Right renal pelvis (tissue), 4 donors: ENCODE results near the gene IL3. TPM values are rescaled to one million over a fixed set of nuclear protein-coding genes. Genes with fewer than 3 reads are reported as not detected.

Experiments
- DNase-seq, 4 donors: peaks; one replicate each; pipeline ENCODE4 v3.0.0-alpha.2; 2013; ENCODE audit warnings: low read depth in 4 of 4, low spot score in 3 of 4, missing footprints in 1 of 4
- polyA plus RNA-seq, 4 donors: library from polyadenylated mRNA; unstranded; fragments of 120-200 nt; gene quantifications; one replicate each; pipeline ENCODE4 v1.2.1, GENCODE V29; 2013; ENCODE audit not compliant: insufficient read length in 4 of 4

IL3 gene
- polyA plus RNA-seq, 4 donors = not detected

DNA sequence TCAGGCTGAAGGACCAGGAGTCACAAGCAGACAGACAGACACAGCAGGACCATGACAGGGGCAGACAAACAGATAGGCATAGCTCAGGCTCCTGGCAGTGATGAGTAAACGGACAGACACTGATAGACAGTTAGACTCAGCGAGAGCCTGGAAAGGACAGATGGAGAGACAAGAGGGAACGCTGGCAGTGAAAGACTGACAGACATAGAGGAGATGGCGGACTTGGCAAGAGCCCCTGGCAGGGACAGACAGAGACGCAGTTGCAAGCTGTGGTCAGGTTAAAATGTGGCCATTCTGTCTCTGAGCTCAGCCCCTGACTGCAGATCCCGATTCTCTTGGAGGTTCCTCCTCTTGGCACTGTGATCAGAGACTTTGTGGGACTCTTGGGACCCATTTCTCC, 26.7 kb downstream of the IL3 start:
- DNase-seq = no peak

DNA sequence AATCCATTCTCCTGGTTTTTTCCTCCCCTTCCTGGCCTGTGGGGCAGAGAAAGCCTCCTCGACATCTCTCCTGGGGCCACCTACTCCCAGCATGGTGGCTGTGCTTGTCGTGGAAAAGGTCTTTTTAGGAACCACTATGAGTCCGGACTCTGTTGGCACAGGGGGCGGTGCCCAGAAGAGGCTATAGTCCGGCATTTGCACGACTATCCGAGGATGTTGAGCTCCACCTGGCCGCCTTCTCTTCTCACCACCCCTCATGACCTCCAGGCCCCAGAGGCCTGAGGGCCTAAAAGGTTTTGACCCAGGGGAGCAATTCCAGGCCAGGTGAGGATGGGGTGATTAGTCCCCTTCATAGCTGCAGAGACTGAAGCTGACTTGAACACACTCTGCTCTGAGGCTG, 27.2 kb downstream of the IL3 start:
- DNase-seq = no peak

DNA sequence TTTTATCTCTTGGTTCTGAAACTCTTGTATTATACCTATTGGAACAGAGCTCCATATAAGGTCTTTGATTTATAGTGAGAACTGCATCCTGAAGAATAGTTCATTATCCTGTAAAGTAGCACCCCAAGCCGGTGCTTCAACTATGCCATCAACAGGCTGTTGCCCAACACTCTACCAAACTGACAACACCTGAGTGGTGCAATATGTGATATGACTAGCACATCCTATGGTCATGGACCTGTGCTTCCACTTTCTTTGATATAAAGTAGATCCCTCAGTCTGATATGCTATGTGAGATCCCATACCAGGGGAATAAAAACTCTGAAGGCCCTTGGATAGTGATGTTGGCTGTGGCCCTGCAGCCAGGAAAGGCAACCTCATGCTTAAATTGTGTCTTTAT, 28.9 kb downstream of the IL3 start:
- DNase-seq = no peak

DNA sequence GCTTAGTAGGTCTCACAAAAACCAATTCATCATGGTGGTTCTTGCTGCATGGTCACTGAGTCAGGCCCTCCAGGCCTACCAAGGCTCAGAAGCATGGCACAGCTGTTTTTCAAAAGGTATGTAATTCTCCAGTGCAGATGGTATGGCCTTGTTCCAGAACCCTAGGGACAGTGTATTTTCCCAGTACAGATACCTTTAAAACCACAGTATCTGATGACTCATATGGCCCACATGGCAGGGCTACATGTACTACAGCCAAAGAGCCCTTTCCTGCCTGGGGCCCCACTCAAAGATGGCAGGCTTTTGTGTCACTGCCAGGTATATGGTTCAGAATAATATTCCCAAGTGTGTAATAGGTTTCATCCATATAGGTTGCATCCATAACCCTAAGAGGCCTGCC, 29.7 kb downstream of the IL3 start:
- DNase-seq = no peak

DNA sequence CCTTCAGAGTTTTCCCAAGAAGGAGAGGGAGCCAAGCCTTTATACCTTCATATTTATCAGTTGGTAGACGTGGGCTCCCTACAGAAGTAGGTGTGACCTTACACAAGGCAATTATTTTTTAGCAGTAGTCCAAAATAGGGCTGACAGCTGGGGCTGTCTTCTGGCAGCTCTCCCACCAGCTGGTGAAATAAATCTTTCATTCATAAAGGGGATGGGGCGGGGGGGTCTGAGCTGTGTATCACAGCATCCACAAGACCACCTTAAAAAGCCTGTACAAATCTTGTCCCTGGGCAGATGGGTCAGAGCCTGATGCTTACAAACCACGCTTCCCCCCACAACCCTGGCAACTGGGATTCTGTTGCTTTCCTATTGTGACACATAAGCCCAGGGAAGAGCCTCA, 32.8 kb downstream of the IL3 start:
- no peak for DNase-seq

DNA sequence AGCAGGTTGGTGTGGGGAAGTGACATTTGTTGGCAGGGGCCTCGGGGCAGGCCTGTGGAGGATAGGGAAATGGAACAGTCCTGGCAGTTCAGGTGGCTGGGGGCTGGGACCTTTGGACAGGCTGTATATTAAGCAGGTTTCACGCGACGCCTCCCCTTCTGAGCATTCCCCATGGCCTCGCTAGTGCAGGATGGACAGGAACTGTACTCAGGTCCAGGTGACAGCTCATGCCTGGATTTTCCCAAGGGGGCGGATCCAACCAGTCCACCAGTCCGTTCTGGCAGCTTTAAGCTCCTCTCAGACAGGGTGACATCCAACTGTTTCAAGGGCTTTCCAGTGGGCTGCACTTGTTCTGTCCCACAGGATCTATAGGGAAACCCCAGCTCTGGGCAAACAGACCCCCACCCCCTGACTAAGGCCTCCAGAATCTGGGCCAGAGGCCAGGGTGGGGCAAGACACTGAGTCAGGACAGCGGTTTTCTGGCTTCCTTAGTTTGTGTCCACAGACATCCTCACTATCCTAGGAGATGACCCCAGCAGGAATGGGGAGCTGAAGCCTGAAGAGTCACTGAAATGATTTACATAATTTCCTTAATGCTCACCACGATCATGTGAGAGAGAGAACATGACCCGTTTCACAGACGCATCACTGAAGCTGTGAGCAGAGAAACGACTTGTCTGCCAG, 34.1 kb downstream of the IL3 start:
- no peak for DNase-seq

DNA sequence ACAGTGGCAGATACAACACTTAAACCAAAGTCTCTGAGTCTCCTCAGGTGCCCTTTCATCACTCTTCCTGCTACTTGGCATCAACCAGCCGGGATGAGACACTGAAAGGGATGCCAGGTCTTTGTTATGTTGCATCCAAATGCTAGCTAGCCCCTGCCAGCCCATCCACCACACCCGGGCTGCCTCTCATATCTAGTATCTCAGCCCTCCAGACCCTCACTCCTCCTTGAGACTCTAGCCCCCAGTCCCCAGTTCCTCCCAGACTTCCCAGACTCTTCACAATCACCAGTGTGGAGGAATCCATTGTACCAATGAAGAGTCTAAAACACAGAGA, 34.6 kb downstream of the IL3 start:
- DNase-seq = no peak

DNA sequence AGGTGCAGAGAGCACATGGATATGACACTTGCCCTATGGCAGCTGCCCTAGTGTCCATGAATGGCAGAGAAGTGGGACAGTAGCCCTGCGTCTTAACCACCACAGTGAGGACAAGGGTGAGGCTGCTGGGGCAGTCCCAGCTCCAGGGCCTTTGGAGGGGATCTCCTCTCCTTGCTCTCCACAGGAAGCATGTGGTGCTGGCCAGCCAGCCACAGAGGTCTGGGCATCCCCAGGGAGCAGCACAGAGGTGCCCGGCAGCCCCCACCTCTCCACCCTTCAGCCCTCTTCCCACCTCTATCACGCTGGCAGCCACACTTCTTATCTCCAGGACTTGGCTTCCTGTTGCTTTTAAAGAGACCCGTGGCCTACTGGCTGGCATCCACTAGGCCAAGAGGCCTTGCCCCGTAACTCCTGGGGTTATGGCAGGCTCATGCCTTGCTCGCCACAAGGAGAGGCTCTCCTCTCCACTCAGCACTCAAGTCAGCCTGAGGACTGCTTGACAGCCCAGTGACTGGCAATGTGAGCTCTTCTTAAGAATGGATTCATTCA, 35.0 kb downstream of the IL3 start:
- DNase-seq = no peak

DNA sequence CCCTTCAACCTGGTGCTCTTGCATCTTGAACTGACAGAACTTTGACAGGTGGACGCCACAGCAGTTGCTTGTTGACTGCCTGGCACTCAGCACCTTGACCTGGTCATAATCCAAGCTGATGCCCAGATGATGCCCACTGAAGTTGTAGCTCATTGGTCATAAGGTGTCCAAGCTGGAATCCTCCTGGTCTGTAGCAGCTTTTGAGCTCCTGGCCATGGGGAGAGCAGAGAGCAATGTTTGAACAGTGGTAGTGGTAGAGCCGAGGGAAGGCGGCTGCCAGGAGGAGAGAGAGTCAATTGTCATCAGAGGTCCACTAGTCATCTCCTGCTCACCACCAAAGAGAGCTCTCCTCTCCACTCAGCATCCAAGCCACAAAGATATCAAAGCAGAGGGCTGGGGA, 36.4 kb downstream of the IL3 start:
- DNase-seq = no peak

DNA sequence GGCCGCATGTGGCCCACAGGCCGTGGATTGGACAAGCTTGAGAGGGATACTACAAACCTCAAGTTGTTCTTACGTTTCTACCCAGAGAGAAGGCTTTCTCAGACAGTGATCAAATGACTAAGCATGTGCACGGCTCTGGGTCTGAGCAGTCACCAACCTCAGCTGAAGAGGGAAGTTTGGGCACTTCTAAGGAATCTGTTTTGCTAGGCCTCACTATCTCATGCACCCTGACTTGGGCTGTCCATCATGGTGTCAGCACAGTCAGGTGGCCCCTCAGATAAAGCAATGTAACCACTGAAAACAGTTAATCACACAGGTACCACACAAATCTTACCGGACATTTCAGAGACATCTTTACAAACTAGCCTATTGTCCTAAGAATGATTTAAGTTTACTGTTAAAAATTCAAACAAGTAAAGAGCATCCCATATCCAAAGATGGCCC, 37.7 kb downstream of the IL3 start:
- DNase-seq = no peak

DNA sequence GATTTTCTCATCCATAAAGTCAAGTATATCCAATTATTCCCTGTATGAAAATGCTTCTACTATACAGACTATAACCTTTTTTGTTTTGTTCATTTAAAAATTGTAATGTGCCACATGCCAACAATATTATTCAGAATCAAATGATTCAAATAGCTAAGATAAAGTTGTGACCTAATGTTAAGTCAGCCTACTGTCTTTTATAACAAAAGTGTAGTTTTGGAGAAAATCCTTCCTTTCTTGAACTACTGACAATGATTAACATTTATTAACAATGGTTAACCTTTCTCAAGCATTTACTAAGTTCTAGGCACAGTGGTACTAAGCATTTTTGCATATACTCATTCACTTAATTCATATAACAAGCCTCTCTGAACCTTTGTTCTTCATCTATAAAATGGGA, 38.2 kb downstream of the IL3 start:
- no peak for DNase-seq

DNA sequence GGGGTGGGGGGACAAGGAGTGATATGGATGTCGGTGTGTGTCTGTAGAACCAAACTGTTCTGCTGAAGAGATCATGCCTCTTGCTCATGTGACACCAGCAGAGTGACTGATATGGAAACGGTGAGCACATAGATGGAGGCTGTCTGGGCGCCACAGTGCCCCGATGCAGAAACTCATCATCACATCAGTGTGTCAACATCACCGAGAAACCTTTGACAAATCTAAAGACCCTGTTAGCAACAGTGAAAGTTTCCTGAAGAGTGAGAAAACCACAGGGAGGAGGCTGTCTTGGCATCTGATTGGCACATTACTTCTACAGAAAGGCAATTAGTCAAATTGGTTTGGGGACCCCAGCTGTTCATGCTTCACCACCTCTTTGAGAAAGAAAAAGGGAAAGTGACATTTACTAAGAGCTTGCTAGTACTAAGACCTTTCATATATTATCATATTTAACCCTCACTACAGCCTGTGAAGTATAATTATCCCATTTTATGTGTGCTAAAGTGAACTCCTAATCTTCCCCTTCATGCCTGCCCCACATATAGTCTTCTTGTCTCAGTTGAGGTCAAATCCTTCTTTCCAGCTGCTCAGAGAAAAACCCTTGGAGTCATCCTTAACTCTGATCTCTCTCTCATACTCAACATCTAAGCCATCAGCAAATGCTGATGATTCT, 38.8 kb downstream of the IL3 start:
- DNase-seq = no peak

DNA sequence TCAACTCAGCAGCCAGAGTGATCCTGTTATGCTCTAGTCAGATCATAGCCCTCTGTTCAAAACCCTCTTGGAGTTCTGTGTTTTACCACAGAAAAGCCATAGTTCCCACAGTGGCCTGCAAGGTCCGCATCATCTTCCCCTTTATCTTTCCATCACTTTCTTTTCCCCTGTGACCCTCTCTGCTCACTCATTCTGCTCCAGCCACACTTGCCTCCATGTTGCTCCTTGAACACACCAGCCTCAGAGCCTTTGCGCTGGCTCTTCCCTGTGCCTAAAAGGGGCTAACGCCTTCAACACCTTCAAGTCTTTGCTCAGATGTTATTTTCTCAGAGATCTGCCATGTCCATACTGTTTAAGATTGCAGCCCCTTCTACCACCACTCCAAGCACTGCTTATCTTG, 39.5 kb downstream of the IL3 start:
- DNase-seq = no peak

DNA sequence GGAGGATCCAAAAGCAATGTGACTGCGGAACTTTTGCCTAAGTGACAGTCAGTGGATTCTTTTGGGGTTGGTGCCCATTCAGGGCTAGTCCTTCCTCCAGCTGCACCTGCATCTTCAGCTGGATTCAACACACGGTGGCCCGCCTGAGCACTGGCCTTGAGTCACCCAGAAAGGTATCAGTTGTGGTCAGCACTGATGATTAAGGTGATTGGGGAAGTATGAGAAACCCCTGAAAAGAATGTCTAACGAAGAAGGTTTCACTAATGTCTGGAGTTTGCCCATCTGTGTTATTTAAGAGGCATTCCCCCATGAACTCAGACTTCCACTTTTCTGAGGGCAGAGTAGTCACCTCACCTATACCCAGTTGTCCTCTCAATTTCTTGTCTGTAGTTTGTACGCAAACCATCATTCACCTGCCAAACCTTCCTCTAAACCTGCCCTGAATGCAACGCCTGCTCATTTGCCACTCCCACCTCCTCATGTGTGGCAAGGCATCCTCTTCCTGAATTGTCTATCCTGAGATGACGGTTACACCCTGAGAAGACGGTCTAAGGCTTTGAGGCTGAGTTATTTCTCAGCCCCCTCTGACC, 40.3 kb downstream of the IL3 start:
- no peak for DNase-seq

DNA sequence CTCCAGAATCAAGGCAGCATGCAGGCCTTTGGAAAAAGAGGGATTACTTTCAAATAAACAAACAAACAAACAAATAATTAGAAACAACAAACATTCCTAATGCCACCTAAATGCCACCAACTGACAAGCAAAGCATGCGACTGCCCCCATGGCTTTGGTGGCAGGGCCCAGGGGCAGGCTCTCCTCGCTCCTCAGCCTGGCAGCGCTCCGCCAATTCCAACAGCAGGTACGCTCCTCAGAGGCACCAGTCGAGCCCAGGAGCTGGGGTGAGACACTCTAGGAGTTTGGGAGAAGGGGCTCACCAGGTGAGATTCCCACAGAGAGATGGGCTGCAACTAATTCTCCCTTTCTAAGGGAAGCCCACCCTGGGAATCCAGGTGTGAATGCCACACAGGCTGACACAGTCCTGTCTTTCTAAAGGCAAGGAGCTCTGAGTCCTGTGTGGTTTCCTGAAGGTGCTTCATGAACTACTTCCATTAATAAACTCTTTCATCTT, 41.0 kb downstream of the IL3 start:
- DNase-seq = no peak

DNA sequence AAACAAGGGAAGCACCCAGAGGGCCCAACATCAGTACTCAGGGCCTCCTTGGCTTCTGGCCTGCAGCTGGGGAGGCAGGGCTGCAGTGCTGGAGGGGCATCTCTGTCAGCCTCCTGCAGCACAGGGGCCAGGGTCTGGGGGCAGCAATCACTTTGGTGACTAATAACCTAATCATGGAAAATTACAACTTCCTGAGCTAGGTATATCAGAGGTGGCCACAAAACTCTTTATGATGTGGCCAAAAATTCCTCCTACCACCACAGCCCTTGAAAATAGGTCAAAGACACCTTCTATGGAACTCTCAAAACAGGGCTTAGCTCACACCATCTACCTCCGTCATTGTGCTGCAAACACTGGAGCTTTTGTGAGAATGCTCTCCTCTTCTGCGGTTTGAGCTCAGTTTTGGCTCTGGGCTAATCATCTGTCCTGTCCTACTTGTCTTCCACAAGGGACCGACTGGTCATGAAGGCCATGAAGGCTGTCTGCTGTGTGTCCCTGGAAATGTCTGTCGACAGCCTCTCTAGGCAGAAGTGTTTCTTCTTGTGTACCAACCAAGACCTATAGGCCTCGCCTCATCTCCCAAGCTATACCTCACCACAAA, 41.7 kb downstream of the IL3 start:
- DNase-seq = no peak

DNA sequence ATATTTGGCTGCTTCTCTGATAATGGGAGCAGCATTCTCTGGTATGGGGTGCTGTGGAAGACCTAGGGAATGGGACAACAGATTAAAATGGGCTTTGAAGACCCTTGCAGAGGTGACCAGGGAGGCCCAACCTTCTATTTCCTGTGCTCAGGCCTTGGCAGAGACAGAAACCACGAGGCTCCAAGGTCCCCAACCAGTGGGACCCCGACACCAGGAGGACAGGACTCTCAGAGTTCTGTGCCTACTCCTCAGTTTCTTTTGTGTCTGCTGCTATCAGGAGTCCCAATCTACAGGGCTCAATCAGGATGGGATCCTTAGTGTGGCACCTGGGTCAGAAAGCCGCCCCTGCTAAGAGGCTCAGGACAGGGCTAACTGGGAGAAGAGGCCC, 42.5 kb downstream of the IL3 start:
- DNase-seq = no peak

DNA sequence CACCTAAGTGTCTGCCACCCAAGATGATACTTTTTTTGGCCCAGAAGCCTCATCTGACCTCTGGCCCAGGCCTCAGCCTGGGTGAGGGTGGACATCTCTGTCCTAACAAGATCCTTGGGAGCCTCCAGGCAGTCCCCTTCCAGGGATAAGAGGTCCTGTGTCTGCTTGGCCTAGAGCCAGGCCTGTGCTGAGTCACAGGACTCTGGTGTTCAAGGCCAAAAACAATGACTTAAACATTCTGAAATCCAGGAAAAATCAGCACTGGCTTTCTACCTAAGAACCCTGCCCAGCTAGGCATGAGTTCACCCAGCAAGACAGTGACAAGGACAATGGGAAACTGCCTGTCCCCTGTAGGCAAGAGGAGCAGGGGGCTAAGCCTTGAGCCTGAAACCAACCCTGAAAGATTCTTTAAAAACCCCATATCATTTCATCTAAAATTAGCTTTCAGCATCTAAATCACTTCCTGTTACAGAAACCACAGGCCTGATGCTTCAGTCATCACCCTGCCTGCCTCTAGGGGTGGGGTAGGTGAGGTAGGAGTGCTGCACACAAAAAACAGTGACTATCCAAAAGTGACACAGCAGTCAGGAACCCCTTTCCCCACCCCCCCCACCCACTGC, 43.0 kb downstream of the IL3 start:
- peak in 2 of 4 donors; percentile 2 to 4 for DNase-seq

DNA sequence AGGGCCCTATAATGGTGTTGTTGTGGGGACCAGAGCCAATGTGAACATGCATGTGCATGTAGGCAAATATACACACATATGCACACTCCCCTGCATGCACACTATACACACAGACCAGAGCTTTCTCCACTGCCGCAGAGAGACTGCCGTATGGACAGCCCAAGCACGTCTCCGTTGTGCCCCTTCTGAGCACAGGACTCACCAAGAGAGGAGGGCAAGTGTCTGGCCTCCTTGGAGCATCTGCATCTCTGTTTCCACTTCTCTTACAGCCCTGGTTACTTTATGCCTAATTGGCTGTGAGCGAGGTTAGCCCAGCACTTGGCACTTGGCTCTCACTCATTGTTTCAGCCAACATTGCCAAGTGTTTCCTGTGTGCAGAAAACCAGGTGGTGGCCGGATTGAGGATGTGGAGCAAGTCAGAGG, 43.5 kb downstream of the IL3 start:
- no peak for DNase-seq

DNA sequence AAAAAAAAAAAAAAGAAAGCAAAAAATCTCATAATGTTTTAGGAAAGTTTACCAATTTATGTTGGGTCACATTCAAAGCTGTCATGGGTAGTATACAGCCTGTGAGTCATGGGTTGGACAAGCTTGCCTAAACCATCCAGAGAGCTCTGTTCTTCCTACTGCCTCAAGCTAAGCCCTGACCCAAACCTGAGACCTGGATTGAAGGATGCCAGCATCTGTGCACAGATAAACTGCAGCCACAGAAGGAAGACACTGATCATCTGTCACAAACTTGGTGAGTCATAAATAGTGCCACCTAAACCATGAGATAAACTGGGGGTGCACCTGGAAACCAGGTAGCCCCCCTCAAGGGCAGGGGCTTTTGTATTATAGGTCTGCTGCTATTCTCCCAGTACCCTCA, 44.1 kb downstream of the IL3 start:
- DNase-seq = no peak

DNA sequence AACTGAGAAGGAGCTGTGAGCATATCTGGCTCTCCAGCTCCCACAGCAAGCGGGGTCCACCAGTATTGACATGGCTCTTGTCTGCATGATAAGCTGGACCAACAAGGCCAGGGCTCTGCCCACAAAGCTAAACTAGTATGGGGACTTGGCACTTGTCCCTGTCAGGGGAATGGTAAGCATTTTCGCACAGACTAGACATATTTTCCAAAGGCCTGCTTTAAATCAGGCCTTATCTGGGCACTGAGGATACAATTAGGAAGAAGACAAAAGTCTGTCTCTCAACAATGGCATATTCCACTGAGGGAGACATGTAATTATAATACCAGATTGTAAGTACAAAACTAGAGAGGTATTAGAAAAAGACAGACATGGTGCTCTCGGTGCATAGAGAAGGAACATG, 45.2 kb downstream of the IL3 start:
- no peak for DNase-seq
